Epithelial cell of esophagus (primary cell): ENCODE data around the gene KLHL29.

Experiments
- DNase-seq: peaks from one replicate; pipeline ENCODE4 v3.0.0; 2010; ENCODE audit warnings: low read depth
- H3K4me3 ChIP-seq: 2 replicates; pipeline ENCODE4 v1.5.1; 2011; ENCODE audit warnings: mild to moderate bottlenecking, low read length, control low read depth
- CTCF ChIP-seq: IDR thresholded peaks from 2 replicates; pipeline ENCODE4 v1.5.1; 2011; ENCODE audit warnings: low read depth, mild to moderate bottlenecking, low read length, control low read depth, inconsistent platforms; ENCODE audit not compliant: insufficient read depth; ENCODE audit errors: missing control alignments

KLHL29 gene

GRCh38 chr2:23681356-23682140 is 296.6 kb downstream of the KLHL29 start:
- TF ChIP-seq CTCF, result no peak
- H3K4me3 ChIP-seq, result no peak overlapping the region
- no peak for DNase-seq

DNA sequence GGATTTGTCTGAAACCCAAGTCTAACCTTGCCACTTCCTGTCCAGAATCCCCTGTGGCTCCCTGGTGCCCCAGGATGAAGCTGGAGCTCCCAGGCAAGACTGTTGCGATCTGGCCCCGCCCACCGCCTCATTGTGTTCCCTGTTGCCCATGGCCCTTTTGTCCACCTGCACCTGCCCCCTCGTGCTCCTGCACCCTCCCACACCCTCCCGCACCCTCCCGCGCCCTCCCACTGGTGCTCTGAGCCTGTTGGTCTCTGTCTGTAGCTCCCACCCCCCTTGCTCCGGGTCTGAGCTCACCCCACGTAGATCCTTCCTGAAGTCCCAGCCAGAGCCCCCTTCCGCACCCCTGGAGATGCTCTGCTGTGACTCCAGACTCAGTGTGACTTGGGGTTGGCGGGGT is 297.5 kb downstream of the KLHL29 start:
- H3K4me3 ChIP-seq, result no peak overlapping the region
- DNase-seq, result no peak
- no peak for TF ChIP-seq CTCF

DNA sequence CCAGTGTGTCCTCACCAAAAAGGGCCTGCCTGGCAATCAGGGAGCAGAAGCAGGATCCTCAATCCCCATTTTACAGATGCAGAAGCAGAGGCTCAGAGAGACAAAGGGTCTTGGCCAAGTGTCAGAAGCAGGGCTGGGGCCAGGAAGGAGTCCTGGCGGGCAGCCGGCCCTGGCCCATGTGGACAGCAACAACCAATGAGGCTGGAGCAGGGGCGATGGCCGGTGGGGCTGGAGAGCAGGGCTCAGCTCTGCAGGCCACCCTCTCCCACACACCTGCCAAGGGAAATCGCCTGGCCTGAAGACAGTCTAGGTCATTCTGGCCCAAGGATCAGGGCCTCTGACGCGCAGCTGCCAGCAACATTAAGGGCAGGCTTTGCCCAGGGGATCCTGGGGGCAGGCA is 298.0 kb downstream of the KLHL29 start:
- DNase-seq, result no peak
- no peak for TF ChIP-seq CTCF
- no peak overlapping the region for H3K4me3 ChIP-seq

DNA sequence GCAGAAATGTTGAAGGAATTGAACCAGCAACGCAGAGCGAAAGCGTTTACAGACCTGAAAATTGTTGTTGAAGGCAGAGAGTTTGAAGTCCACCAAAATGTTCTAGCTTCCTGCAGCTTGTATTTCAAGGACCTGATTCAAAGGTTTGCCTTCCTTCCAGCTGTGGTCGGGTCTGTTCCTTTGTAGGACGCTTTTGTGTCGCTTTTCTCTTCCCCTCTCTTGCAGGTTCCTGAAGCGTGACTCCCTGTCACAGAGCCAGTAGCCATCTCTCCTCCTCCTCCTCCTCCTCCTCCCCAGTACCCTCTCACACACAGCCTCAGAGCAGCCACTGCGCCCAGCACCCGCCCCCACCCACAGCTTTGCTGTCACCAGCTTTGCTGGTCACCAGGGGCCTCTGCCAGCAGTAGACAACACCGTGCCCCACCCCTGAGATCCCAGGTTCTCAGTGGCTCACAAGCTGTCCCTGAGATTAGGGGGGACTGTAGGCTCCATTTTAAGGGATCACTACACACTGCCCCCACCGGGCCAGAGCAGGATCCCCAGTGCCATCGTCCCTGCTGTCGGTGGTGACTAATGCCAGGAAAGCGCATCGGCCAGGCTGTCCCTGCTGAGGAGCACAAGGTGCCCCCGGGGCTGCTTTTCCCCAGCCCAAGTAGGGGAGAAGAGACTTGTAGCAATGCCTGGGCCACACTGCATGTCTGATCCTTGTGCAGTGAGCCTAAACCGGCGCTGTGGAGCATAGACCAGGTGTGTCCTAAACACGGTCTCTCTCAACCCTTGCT is 299.6 kb downstream of the KLHL29 start:
- no peak for DNase-seq
- no peak for TF ChIP-seq CTCF
- no peak overlapping the region for H3K4me3 ChIP-seq

GRCh38 chr2:23685181-23685580 is 300.2 kb downstream of the KLHL29 start:
- no peak overlapping the region for H3K4me3 ChIP-seq
- peak; percentile 44 for DNase-seq
- TF ChIP-seq CTCF, result no peak

- no peak for DNase-seq
- TF ChIP-seq CTCF, result no peak
- H3K4me3 ChIP-seq, result no peak overlapping the region
These were observed 300.7 kb downstream of the KLHL29 start for GRCh38 chr2:23685706-23686105.
